OCI-LY3 (cell line): ENCODE results near the gene PPM1M.

Experiments used
- H2AFZ ChIP-seq: fragments of 200-600, 300-600 bp; shearing (Covaris generic); 2 replicates; pipeline ENCODE4 v1.6.0; 2014; ENCODE audit warnings: antibody characterized with exemption, low read depth, low read length
- H3K27ac ChIP-seq: fragments of 200-600, 300-600 bp; sonication (generic); 2 replicates; pipeline ENCODE4 v1.5.1; 2014; ENCODE audit warnings: mild to moderate bottlenecking, low read length, moderate library complexity, mixed read lengths
- H3K27me3 ChIP-seq: fragments of 200-600, 300-600 bp; sonication (generic); 2 replicates; pipeline ENCODE4 v1.6.1; 2014; ENCODE audit warnings: low read depth, low read length, mixed read lengths
- H3K36me3 ChIP-seq: fragments of 200-600, 300-600 bp; sonication (generic); replicated peaks from 2 replicates; pipeline ENCODE3; 2014; ENCODE audit warnings: low read depth, low read length, mixed read lengths
- H3K4me1 ChIP-seq: fragments of 300-600, 200-600 bp; sonication (generic); 2 replicates; pipeline ENCODE4 v1.6.1; 2014; ENCODE audit warnings: low read length, mixed read lengths
- H3K4me2 ChIP-seq: fragments of 200-600, 300-600 bp; sonication (generic); 2 replicates; pipeline ENCODE4 v1.6.1; 2014; ENCODE audit warnings: low read length, mixed read lengths
- H3K4me3 ChIP-seq: fragments of 300-600, 200-600 bp; sonication (generic); 2 replicates; pipeline ENCODE4 v1.5.1; 2014; ENCODE audit warnings: antibody characterized with exemption, mild to moderate bottlenecking, low read length, moderate library complexity
- H3K79me2 ChIP-seq: fragments of 300-600, 200-600 bp; shearing (Covaris generic); 2 replicates; pipeline ENCODE4 v1.6.1; 2014; ENCODE audit warnings: mild to moderate bottlenecking, low read length, mixed read lengths
- H3K9ac ChIP-seq: fragments of 300-600, 200-600 bp; shearing (Covaris generic); 2 replicates; pipeline ENCODE4 v1.6.0; 2014; ENCODE audit warnings: mild to moderate bottlenecking, low read length, moderate library complexity
- H3K9me3 ChIP-seq: fragments of 200-600, 300-600 bp; shearing (Covaris generic); 2 replicates; pipeline ENCODE4 v1.6.1; 2014; ENCODE audit warnings: low read length, mixed read lengths; ENCODE audit not compliant: insufficient read depth
- H4K20me1 ChIP-seq: fragments of 200-600, 300-600 bp; sonication (generic); 2 replicates; pipeline ENCODE4 v1.6.1; 2016; ENCODE audit warnings: low read length, mixed read lengths; ENCODE audit not compliant: insufficient read depth
- CTCF ChIP-seq: fragments of 200-600, 300-600 bp; sonication (generic); IDR thresholded peaks from 2 replicates; pipeline ENCODE4 v1.5.1; 2014; ENCODE audit warnings: antibody characterized with exemption, low read length, low read depth
- EZH2phosphoT487 ChIP-seq: fragments of 200-600 bp; shearing (Covaris generic); IDR thresholded peaks from 2 replicates; pipeline ENCODE4 v1.6.1; 2018; ENCODE audit warnings: antibody characterized with exemption, mixed run types, low read depth

PPM1M gene

GRCh38 chr3:52217409-52217805, 28.2 kb upstream of the PPM1M start:
- Histone ChIP-seq H4K20me1 (peaks cover 32% of the 10 kb centered on the region), H3K27ac (no peak overlapping the region), H3K4me1 (peaks cover 4% of the 10 kb centered on the region), H2AFZ (no peak overlapping the region), H3K79me2 (peaks cover 32% of the 10 kb centered on the region), H3K4me3 (no peak overlapping the region), H3K9me3 (no peaks in the 10 kb centered on the region), H3K36me3 (peaks cover 55% of the 10 kb centered on the region), H3K4me2 (no peak overlapping the region), H3K27me3 (no peaks in the 10 kb centered on the region), H3K9ac (no peak overlapping the region)
- TF ChIP-seq EZH2phosphoT487 = no peak
- TF ChIP-seq CTCF = no peak

- no peaks in the 10 kb centered on the region for H3K27me3 ChIP-seq
- H3K4me1 ChIP-seq = peaks cover 4% of the 10 kb centered on the region
- H4K20me1 ChIP-seq = peaks cover 32% of the 10 kb centered on the region
- H3K4me3 ChIP-seq = no peak overlapping the region
- peaks cover 53% of the 10 kb centered on the region for H3K36me3 ChIP-seq
- H3K4me2 ChIP-seq = no peak overlapping the region
- no peaks in the 10 kb centered on the region for H3K9me3 ChIP-seq
- H2AFZ ChIP-seq = no peak overlapping the region
- H3K79me2 ChIP-seq = peaks cover 38% of the 10 kb centered on the region
- no peak for TF ChIP-seq EZH2phosphoT487
- TF ChIP-seq CTCF = no peak
- no peak overlapping the region for H3K9ac ChIP-seq
- no peak overlapping the region for H3K27ac ChIP-seq
Measured at GRCh38 chr3:52218026-52218425, 27.5 kb upstream of the PPM1M start.

GRCh38 chr3:52218454-52218853, 27.1 kb upstream of the PPM1M start:
- Histone ChIP-seq H2AFZ (no peak overlapping the region), H3K4me2 (no peak overlapping the region)
- no peak for TF ChIP-seq CTCF
- TF ChIP-seq EZH2phosphoT487 = no peak

GRCh38 chr3:52218937-52219650, 26.5 kb upstream of the PPM1M start:
- no peak overlapping the region for H3K4me3 ChIP-seq
- H3K9me3 ChIP-seq = no peaks in the 10 kb centered on the region
- H3K27me3 ChIP-seq = no peaks in the 10 kb centered on the region
- no peak overlapping the region for H3K27ac ChIP-seq
- H3K9ac ChIP-seq = no peak overlapping the region
- H4K20me1 ChIP-seq = peaks cover 38% of the 10 kb centered on the region
- H3K4me2 ChIP-seq = no peak overlapping the region
- H3K36me3 ChIP-seq = peaks cover 55% of the 10 kb centered on the region
- TF ChIP-seq CTCF (no peak), EZH2phosphoT487 (no peak)
- H3K79me2 ChIP-seq = peaks cover 49% of the 10 kb centered on the region
- H2AFZ ChIP-seq = no peak overlapping the region
- H3K4me1 ChIP-seq = peaks cover 7% of the 10 kb centered on the region

More at GRCh38 chr3:52218454-52218853, 27.1 kb upstream of the PPM1M start:
- H3K4me1 ChIP-seq = peaks cover 4% of the 10 kb centered on the region
- H3K4me3 ChIP-seq = no peak overlapping the region
- H3K79me2 ChIP-seq = peaks cover 42% of the 10 kb centered on the region
- H4K20me1 ChIP-seq = peaks cover 32% of the 10 kb centered on the region
- H3K9me3 ChIP-seq = no peaks in the 10 kb centered on the region
- H3K36me3 ChIP-seq = peaks cover 55% of the 10 kb centered on the region
- H3K27ac ChIP-seq = no peak overlapping the region
- H3K9ac ChIP-seq = no peak overlapping the region
- no peaks in the 10 kb centered on the region for H3K27me3 ChIP-seq
